Measurements from ENCODE around the gene TCF19.

Gene TCF19, protein sequence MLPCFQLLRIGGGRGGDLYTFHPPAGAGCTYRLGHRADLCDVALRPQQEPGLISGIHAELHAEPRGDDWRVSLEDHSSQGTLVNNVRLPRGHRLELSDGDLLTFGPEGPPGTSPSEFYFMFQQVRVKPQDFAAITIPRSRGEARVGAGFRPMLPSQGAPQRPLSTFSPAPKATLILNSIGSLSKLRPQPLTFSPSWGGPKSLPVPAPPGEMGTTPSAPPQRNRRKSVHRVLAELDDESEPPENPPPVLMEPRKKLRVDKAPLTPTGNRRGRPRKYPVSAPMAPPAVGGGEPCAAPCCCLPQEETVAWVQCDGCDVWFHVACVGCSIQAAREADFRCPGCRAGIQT

DNA sequence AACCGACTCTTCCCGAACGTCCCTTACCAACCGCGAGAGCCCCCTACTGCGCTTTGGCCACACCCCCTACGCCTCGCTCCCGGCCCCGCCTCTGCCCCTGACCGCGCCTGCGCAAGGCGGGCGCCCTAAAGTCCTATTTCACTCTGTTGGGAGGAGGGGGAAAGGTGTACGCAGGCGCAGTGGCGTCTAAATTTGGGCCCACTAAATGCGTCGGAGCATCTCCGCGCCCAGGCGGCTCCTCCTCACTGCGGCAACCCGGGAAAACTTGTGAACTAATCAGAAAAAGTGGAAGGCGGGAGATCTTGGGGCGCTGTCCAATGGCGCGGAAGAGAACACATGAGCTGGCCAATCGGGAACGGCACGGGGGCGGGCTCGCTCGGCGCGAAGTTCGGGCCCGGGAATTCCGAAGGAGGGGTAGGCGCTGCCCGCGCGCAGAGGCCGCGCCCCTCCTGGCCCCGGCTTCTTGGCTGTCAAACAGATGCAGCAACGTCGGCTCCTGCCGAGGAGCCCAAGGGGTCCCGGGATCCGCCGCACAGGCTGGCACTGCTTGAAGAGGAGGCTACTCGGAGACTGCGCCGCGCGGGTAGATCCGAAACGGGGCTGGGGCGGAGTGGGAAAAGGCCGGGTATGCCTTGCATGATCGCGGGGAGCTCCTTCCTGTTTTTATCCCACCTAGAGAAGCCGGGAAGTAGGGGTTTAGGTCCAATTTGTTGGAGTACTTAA is at the start of gene TCF19:
TCF19 (plus strand) TSS at position 450 of the 723 bp plus-strand sequence. CDS start 881 bp downstream, outside the sequence.
- DNase-seq (ENCODE audit: low read depth), result peak; percentile 99

DNA sequence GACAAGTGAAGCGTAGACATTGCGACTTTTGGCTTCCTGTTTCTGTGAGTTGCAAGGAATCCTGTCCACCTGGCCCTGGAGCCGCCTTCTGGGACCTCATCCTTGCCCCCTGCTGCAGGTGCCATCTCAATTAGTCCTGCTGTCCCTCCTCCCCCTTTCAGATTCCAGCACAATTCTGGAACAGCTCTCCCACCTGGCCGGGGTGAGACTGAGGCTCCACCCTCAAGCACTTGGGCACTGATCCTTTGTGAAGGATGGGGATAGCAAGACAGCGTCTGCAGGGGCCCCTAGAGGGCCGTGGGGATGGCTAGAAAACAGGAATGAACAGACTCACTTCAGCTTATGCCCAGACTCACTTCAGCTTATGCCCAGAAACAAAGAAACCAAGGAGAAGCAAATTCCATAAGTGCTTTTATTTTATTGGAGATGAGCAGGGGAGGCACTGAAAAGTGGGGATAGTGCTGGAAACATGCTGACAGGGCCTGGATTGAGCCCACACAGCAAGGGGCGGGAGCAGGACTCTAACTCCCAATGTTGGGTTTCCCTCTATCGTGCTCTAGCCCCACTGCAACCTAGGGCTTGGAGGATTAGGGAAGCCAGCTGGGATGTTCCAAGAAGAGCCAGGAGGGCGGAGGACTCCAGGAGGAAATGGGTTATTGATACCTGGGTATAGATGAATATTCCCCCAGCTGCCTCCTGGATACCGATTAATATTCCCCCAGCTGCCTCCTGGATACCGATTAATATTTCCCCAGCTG is 47.4 kb upstream of the TCF19 start:
- DNase-seq (ENCODE audit: low read depth), result no peak

DNA sequence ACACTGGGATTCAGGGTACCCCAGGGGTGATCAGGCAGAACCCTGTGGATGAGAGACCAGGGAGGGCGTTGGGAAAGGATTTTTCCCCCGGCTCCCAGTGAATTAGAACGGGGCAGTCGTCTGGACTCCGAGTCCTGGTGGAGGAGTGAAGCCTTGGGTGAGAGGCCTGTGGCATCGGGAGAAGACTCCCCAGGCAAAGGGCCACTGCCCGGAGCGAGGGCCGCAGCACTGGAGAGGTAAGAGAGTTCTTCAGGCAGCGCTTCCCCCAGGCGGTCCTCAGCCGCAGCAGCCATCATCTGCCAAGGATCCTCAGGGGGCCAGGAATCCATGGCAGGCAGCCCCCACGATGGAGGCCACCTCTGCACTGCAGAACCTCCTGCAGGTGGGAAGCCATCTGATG is 46.7 kb upstream of the TCF19 start:
- DNase-seq (ENCODE audit: low read depth), result no peak

DNA sequence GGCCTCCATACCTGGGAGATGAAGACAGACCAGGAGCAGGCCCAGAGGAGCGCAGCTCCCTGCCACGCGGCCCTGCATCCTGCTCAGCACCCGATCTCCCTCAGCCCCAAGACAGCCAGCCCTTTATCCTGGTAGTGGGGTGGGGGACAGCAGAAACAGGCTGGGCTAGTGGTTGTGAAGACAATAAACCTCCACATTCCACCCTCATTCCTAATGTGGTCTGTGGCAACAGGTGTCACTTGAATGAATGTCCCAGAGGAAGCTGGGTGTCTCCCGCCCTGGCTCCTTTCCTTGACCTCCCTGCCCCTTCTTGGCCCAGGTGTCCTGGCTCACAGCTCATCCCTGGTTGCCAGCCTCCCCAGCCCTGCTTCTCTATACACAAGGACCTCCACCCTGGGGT is 45.9 kb upstream of the TCF19 start, which contains the start of gene C6orf15:
C6orf15 (minus strand) TSS at position 98 of the 400 bp plus-strand sequence; CDS start at position 78, 20 bp downstream.
- DNase-seq (ENCODE audit: low read depth), result no peak

GRCh38 chr6:31113861-31114540 is 44.4 kb upstream of the TCF19 start:
- DNase-seq (ENCODE audit: low read depth), result no peak

DNA sequence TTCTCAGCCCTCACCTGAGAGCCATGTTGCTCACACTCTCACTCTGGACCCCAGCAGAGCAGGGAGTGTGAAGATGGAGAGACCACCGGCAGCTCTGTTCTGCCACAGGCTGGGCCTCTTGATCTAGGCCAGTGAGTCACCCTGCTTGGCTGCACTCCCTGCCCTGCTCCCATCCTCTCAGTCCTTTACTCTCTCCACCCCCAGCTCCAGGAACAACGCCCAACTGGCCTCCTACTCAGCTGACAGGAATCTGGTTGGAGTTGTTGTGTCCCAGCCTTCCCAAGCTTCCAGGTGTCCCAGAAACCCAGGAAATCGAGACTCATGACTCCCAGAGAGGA is 43.9 kb upstream of the TCF19 start, which contains the start of gene PSORS1C1:
PSORS1C1 (plus strand) TSS at position 260 of the 338 bp plus-strand sequence. CDS start 14,833 bp downstream, outside the sequence.
- DNase-seq (ENCODE audit: low read depth), result no peak

DNA sequence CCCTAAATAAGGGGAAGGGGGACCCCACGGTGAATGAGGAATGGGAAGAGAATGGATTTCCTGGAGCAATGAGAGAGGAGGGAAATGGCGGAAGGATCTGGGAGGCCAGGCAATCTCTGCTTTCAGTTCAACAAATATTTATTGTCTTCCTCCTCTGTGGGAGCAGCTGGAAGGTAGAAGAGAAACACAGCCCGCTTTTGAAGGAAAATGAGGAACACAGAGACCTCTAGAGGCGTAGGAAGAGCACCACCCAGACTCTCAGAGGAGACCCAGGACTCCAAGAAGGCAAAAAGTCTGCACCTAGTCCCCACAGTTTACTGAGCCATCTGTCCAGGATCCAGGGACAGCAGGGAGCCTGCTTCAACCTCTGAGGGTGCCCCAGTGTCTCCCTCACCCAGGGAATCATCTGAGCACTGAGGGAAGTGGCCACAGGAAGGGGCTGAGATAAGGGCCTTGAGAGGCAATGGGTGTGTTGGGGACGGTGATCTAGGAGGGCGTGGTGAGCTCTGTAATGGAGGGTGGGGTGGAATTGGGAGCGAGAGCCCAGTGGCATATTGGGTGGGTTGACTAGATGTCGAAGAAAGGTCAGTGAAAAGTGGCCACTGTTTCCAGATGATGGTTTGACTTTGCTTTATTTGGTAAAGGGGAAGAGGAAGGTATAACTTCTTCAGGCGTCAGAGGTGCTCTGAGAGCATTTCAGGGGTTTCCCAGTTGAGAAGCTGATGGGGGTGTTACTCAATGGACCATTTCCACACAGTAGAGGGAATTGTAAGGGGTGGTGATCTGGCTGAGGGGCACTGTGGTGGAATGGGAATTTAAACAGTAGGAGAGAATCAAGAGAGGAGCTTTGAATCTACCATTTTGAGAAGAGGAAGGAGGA is 43.2 kb upstream of the TCF19 start:
- DNase-seq (ENCODE audit: low read depth), result no peak

DNA sequence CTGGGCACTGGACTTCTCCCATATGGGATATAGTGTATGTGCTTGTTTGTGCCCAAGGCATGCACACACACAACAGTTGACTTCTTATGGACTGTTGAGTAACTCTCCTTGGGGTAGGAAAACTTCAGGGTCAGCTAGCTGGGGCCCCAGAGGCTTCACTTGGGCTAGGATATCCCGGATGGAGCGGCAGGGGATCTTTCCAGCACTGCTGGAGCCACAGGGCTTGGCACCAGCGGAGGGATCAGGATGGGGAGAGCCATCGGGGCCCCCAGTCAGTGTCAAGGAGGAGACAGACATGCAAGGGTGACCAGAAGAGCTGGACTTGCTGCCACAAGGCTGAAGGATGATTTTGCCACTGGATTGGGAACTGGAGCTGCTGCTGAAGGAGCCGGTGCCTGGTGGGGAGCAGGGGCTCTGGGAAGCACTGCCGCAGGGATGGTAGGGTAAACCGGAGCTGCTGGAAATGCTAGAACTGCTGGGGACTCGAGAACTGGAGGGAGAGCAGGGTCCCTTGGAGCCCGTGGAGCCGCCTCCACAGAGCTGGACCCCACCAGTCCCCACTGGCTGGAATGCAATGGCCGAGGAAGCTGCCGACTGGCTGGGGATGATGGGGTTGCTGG is 42.3 kb upstream of the TCF19 start:
- no peak for DNase-seq (ENCODE audit: low read depth)

GRCh38 chr6:31116661-31117385 is 41.6 kb upstream of the TCF19 start:
- no peak for DNase-seq (ENCODE audit: low read depth)

- DNase-seq (ENCODE audit: low read depth), result no peak
These were observed 40.2 kb upstream of the TCF19 start for GRCh38 chr6:31118178-31118577.

GRCh38 chr6:31120151-31120915 is 38.1 kb upstream of the TCF19 start, which contains the start of gene CDSN:
Gene CDSN, minus strand, starts transcription at chr6:31120446. Its CDS starts 27 bp downstream, at chr6:31120419.
- DNase-seq (ENCODE audit: low read depth), result no peak

GRCh38 chr6:31121131-31121790 is 37.1 kb upstream of the TCF19 start:
- DNase-seq (ENCODE audit: low read depth), result no peak

DNA sequence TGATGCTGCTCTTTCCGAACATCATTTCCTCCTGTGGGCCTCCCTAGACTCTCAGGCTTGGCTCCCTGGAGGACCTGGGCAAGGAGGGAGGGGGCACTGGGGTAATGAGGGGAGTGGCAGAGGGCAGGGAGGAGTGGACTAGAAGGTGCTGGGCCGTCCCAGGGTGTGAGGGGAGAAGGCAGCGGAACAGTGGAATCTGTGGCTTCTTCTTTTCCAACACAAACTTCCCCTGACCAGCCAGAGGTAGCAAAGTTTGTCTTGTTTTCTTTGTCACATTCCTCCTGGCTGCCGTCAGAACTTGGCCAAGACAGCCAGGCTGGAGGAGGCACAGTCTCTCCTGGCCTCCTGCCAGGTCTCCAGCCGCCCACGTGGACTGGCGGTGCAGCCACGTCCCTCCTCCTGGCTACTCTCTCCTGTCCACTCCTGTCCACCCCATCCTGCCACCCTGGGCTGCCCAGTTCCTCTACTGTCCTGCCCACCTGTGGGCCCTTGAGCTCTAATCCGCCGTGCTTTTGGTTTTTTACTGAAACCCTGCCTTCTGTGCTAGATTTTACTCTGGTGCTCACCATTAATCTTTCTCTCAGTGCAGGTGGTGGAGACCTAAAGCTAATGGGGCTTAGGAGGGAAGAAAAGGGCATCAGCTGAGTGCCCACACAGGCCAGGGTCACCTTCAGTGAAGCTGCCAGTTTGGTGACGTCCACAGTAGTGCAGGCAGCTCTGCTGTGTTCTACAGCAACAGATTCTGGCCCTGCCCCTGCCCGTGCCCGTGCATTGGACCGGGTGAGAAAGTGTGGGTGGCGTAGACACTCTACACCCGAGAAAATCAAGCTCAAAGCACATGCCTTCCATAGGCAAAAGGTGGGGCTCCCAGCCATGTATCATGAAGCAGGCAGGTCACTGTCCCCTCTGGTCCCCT is 35.3 kb upstream of the TCF19 start:
- DNase-seq (ENCODE audit: low read depth), result no peak

DNA sequence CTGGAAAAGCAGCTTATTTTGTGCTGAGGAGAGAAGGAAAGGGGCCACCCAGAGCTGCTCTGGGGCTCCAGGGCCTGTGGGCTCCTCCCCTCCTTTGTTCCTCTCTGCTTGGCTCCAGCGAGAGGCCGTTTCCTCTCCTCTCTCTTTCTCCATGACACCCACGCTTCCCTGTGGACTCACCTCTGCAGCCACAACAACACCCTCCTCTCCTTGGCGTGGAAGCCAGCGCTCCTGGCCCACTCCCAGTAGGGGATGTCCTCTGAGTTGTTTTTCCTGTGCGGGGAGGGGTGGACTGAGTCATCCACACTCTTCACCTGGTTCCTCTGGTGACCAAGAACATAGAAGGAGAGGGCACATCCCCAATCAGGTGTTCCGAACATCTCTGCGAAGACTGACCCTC is 33.2 kb upstream of the TCF19 start:
- no peak for DNase-seq (ENCODE audit: low read depth)

- DNase-seq (ENCODE audit: low read depth), result no peak
These were observed 32.6 kb upstream of the TCF19 start for GRCh38 chr6:31125586-31126363.

DNA sequence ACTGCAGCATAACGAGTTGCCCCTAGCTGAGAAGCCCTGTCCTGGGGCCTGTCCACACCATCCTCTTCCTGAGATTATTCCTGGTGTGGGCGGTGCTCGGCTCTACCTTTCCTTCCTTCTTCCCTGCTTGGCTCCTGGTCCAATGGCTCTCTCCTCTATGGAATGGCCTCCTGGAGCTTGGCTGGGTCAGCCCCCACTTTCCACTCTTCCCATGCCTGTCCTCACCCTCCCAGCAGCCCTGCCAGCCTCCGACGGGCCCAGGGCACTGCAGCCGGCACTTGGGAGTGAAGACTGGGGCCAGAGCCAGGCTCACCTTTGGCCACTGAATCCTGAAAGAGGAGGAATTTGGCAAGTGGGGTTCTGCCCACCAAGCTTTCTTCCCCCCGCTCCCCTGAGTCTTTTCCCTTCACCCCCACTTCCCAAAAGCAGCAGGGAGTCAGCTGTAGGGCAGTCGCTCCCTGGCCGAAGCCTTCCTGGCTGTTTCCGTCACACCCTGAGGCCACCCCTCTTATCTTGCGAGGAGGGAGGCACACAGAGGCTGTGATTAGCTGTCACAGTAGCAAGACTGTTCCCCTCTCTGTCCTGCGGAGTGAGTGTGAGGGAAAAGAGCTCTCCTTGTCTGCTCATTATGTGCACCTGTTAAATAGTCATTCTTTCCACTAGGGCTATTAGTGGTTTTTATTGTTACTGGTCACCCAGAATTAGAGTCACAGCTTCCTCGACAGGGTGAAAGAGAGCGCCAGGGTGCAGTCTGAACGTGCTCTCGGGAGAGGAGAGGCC is 31.8 kb upstream of the TCF19 start:
- DNase-seq (ENCODE audit: low read depth), result no peak

Measured in activated T-helper 1 cell treated with Interleukin-2 at 50 U/mL for 16 hours (primary cell).